Chondrocyte (in vitro differentiated cells): Measurements from ENCODE around the gene NRK. TPM values are rescaled to one million over a fixed set of nuclear protein-coding genes. Genes with fewer than 3 reads are reported as not detected.
A peak's percentile ranks its signal among the peaks of the same experiment; 100 is the strongest.

Experiments
- DNase-seq: peaks from one replicate; pipeline ENCODE4 v3.0.0; 2021; ENCODE audit warnings: mixed read lengths, low spot score
- H3K27ac Mint-ChIP-seq: one replicate; pipeline ENCODE4 v1.8.0; 2021; ENCODE audit warnings: mild to moderate bottlenecking, moderate library complexity, mixed read lengths; ENCODE audit not compliant: unreplicated experiment
- H3K27me3 Mint-ChIP-seq: 2 replicates; pipeline ENCODE4 v1.8.0; 2021; ENCODE audit warnings: low read depth, mixed read lengths
- H3K36me3 Mint-ChIP-seq: 2 replicates; pipeline ENCODE4 v1.8.0; 2021; ENCODE audit warnings: low read depth, mixed read lengths
- H3K4me1 Mint-ChIP-seq: 2 replicates; pipeline ENCODE4 v1.8.0; 2021; ENCODE audit warnings: low read depth, mild to moderate bottlenecking, mixed read lengths
- H3K4me3 Mint-ChIP-seq: one replicate; pipeline ENCODE4 v1.8.0; 2021; ENCODE audit warnings: mild to moderate bottlenecking, moderate library complexity, mixed read lengths; ENCODE audit not compliant: unreplicated experiment
- H3K9me3 Mint-ChIP-seq: 2 replicates; pipeline ENCODE4 v1.8.0; 2021; ENCODE audit warnings: low read depth, mixed read lengths
- total RNA-seq: library from RNA; stranded (reverse); gene quantifications from 3 replicates; pipeline ENCODE4 v1.2.1, GENCODE V29; 2021
- TF ChIP-seq, protein P1 (sequence below): fragments of 200-600 bp; sonication (generic); IDR thresholded peaks from 2 replicates; pipeline ENCODE4 v1.5.0; 2021; ENCODE audit warnings: antibody characterized with exemption, mild to moderate bottlenecking, moderate library complexity

Gene NRK
- total RNA-seq, 1 donor from 2014 or later, result 13.1 TPM

DNA sequence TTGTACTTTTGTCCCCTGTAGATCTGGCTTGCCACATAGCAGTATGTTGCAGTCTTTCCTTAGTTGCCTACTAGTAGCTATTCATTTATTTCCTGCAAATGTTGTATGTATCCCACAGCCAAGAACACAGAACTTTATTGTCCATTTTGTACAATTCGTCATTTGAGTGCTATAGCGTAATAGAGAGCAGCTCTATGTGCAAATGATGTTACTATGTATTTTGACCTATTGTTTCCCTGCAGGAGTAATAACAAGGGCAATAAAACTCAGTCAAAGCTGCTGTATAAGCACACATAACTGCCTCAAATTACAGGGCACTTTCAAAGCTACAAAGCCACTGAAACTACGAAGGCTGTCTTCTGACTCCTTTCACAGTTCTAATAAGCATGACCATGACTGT lies 48.1 kb downstream of the NRK start:
- Mint-ChIP-seq H3K27ac (no peak overlapping the region), H3K9me3 (no peaks in the 10 kb centered on the region), H3K4me1 (peaks cover 12% of the 10 kb centered on the region), H3K36me3 (no peaks in the 10 kb centered on the region), H3K4me3 (no peak overlapping the region), H3K27me3 (no peaks in the 10 kb centered on the region)
- TF ChIP-seq, protein P1, sequence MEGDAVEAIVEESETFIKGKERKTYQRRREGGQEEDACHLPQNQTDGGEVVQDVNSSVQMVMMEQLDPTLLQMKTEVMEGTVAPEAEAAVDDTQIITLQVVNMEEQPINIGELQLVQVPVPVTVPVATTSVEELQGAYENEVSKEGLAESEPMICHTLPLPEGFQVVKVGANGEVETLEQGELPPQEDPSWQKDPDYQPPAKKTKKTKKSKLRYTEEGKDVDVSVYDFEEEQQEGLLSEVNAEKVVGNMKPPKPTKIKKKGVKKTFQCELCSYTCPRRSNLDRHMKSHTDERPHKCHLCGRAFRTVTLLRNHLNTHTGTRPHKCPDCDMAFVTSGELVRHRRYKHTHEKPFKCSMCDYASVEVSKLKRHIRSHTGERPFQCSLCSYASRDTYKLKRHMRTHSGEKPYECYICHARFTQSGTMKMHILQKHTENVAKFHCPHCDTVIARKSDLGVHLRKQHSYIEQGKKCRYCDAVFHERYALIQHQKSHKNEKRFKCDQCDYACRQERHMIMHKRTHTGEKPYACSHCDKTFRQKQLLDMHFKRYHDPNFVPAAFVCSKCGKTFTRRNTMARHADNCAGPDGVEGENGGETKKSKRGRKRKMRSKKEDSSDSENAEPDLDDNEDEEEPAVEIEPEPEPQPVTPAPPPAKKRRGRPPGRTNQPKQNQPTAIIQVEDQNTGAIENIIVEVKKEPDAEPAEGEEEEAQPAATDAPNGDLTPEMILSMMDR, result no peak
- no peak for DNase-seq

- Mint-ChIP-seq H3K4me3 (no peak overlapping the region), H3K27ac (no peak overlapping the region), H3K36me3 (no peaks in the 10 kb centered on the region), H3K4me1 (peaks cover 12% of the 10 kb centered on the region), H3K27me3 (no peaks in the 10 kb centered on the region), H3K9me3 (no peaks in the 10 kb centered on the region)
- TF ChIP-seq, protein P1, result no peak
- no peak for DNase-seq
Observed at GRCh38 chrX:105872941-105873340, 50.6 kb downstream of the NRK start.

DNA sequence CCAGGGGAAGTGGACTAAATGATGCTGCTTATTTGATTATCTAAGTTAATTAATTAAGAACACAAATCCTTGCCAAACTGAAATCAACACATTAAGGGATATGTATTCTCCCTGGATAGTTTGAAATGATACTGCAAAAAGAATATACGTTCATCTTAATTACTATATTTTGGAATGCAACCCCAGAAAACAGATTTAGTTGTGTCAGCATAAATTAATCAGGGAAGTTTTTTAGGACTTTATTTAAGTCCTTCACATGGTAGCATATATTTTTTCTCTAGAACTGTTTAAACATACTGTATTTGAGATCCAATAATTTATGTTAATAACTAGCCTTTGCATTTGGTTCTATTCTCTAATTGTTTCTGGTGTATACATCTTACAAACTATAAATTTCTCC lies 52.5 kb downstream of the NRK start:
- H3K36me3 Mint-ChIP-seq, result no peaks in the 10 kb centered on the region
- H3K4me3 Mint-ChIP-seq, result no peak overlapping the region
- H3K4me1 Mint-ChIP-seq, result peaks cover 6% of the 10 kb centered on the region
- TF ChIP-seq, protein P1, result no peak
- no peaks in the 10 kb centered on the region for H3K9me3 Mint-ChIP-seq
- no peak overlapping the region for H3K27ac Mint-ChIP-seq
- no peak for DNase-seq
- H3K27me3 Mint-ChIP-seq, result no peaks in the 10 kb centered on the region

GRCh38 chrX:105876658-105877057 lies 54.3 kb downstream of the NRK start:
- no peaks in the 10 kb centered on the region for H3K36me3 Mint-ChIP-seq
- no peak overlapping the region for H3K27ac Mint-ChIP-seq
- H3K4me1 Mint-ChIP-seq, result no peaks in the 10 kb centered on the region
- H3K4me3 Mint-ChIP-seq, result no peak overlapping the region
- DNase-seq, result no peak
- H3K27me3 Mint-ChIP-seq, result no peaks in the 10 kb centered on the region
- H3K9me3 Mint-ChIP-seq, result no peaks in the 10 kb centered on the region
- TF ChIP-seq, protein P1, result peak; percentile 67

DNA sequence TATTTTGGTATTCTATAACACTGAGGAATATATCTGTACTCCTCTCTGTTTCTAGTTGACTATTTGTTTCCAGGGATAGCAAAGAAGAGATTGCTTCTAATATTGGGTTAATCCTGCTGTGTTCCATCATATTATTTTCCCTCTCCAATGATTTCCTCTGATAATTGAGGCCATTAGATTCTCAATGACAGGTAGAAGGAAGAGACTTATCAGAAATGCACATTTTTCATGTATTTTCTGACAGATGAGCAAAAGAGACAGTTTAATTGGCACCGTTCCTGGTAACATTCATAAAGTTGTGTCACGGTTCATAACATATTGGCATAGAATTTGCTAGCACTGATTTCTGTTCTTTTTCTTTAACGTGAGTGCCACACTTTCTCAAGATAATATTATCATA lies 58.2 kb downstream of the NRK start:
- no peak overlapping the region for H3K4me3 Mint-ChIP-seq
- TF ChIP-seq, protein P1, result no peak
- no peak for DNase-seq
- no peaks in the 10 kb centered on the region for H3K9me3 Mint-ChIP-seq
- H3K4me1 Mint-ChIP-seq, result peaks cover 11% of the 10 kb centered on the region
- no peaks in the 10 kb centered on the region for H3K36me3 Mint-ChIP-seq
- no peaks in the 10 kb centered on the region for H3K27me3 Mint-ChIP-seq
- no peak overlapping the region for H3K27ac Mint-ChIP-seq
